ENCODE data around the gene FA2H.
"Not testable (repeated sequence)": the region's sequence is repeated elsewhere in the genome, so short reads cannot be mapped to it uniquely, and the experiment has no call there.

The FA2H gene

GRCh38 chr16:74668877-74669276, 105.7 kb downstream of the FA2H start:
- DNase-seq: not testable (repeated sequence)

GRCh38 chr16:74667255-74667700, 107.3 kb downstream of the FA2H start:
- peak; percentile 68 for DNase-seq

GRCh38 chr16:74666425-74667254, 108.0 kb downstream of the FA2H start, which contains the start of gene RFWD3:
Gene RFWD3 (minus strand): TSS chr16:74666877. CDS start chr16:74661449, 5,428 bp downstream.
- DNase-seq: peak; percentile 95

- DNase-seq: no peak
These were observed 108.6 kb downstream of the FA2H start for GRCh38 chr16:74666010-74666421.

Data from stimulated activated CD8-positive, alpha-beta memory T cell treated with anti-CD3 and anti-CD28 coated beads, Interleukin-4, amount 100 ng/mL, for 48 hours (primary cell).